HepG2 (cell line): ENCODE measurements around the gene DOK4. TPM values are rescaled to one million over a fixed set of nuclear protein-coding genes. Genes with fewer than 3 reads are reported as not detected.
A peak's percentile ranks its signal among the peaks of the same experiment; 100 is the strongest.

Source experiments
- AGO2 ChIP-seq: fragments of 200-400 bp; formaldehyde crosslinking; optimal IDR thresholded peaks from 2 replicates; pipeline ENCODE3; 2017; ENCODE audit warnings: mild to moderate bottlenecking, low read depth, low read length, moderate library complexity
- ARID5B ChIP-seq: IDR thresholded peaks from 2 replicates; pipeline ENCODE4 v1.4.0; 2020; ENCODE audit warnings: mild to moderate bottlenecking, missing genetic modification reagents
- BCLAF1 ChIP-seq: fragments of 450-650 bp; IDR thresholded peaks from 2 replicates; pipeline ENCODE4 v1.6.1; 2017; ENCODE audit warnings: mild to moderate bottlenecking
- CENPX ChIP-seq: sonication (generic); formaldehyde crosslinking; IDR thresholded peaks from 2 replicates; pipeline ENCODE4 v1.9.0; 2021; ENCODE audit warnings: mild to moderate bottlenecking, missing genetic modification reagents, moderate library complexity
- EHMT2 ChIP-seq: fragments of 200-600 bp; sonication (generic); IDR thresholded peaks from 2 replicates; pipeline ENCODE4 v1.7.0; 2017; ENCODE audit warnings: antibody characterized with exemption, low read depth, low read length, borderline replicate concordance
- GPBP1L1 ChIP-seq: sonication (generic); formaldehyde crosslinking; IDR thresholded peaks from 2 replicates; pipeline ENCODE4 v1.5.0; 2020; ENCODE audit warnings: mild to moderate bottlenecking, missing genetic modification reagents
- NCOR1 ChIP-seq: fragments of 200-600 bp; sonication (generic); IDR thresholded peaks from 2 replicates; pipeline ENCODE4 v1.7.0; 2017; ENCODE audit warnings: antibody characterized with exemption, low read length, borderline replicate concordance
- NFYB ChIP-seq: sonication (generic); formaldehyde crosslinking; IDR thresholded peaks from 2 replicates; pipeline ENCODE4 v1.4.0; 2020; ENCODE audit warnings: missing genetic modification reagents
- NR2F2 ChIP-seq: IDR thresholded peaks from 2 replicates; pipeline ENCODE4 v1.6.1; 2012; ENCODE audit warnings: low read depth, inconsistent platforms, borderline replicate concordance
- PRMT3 ChIP-seq: sonication (generic); formaldehyde crosslinking; IDR thresholded peaks from 2 replicates; pipeline ENCODE4 v1.8.1; 2022; ENCODE audit warnings: low read depth, mild to moderate bottlenecking, moderate library complexity, missing genetic modification reagents, borderline replicate concordance
- SAP130 ChIP-seq: IDR thresholded peaks from 2 replicates; pipeline ENCODE4 v1.6.1; 2016; ENCODE audit warnings: low read depth
- TCF7 ChIP-seq: sonication (generic); IDR thresholded peaks from 2 replicates; pipeline ENCODE4 v1.6.1; 2016; ENCODE audit warnings: antibody characterized with exemption, low read depth
- ZNF333 ChIP-seq: sonication (generic); formaldehyde crosslinking; IDR thresholded peaks from 2 replicates; pipeline ENCODE4 v1.4.0; 2020; ENCODE audit warnings: mild to moderate bottlenecking, missing genetic modification reagents, borderline replicate concordance
- ZNF501 ChIP-seq: sonication (generic); formaldehyde crosslinking; IDR thresholded peaks from 2 replicates; pipeline ENCODE4 v1.5.1; 2020; ENCODE audit warnings: mild to moderate bottlenecking, moderate library complexity, missing genetic modification reagents
- ZNF574 ChIP-seq: sonication (generic); formaldehyde crosslinking; IDR thresholded peaks from 2 replicates; pipeline ENCODE4 v1.4.0; 2020; ENCODE audit warnings: missing genetic modification reagents
- ZNF589 ChIP-seq: sonication (generic); formaldehyde crosslinking; conservative IDR thresholded peaks from 2 replicates; pipeline ENCODE4 v1.8.0; 2022; ENCODE audit warnings: mild to moderate bottlenecking, moderate library complexity, missing genetic modification reagents
- ZNF768 ChIP-seq: sonication (generic); formaldehyde crosslinking; IDR thresholded peaks from 2 replicates; pipeline ENCODE4 v1.4.0; 2020; ENCODE audit warnings: missing genetic modification reagents
- polyA plus RNA-seq, 8 experiments: library from polyadenylated mRNA; depleted of rRNA in 3 of 8; stranded (reverse) in 7 of 8; unstranded in 1 of 8; fragments of >200 nt; fragmentation: Illumina TruSeq in 4 of 8; extraction: Trizol in 4 of 8; gene quantifications; 2 replicates each; pipeline versions ENCODE4 v1.2.1 to v1.2.3, GENCODE V29; 2011 to 2016; ENCODE audit warnings: low read depth in 4 of 8, missing spikeins in 1 of 8, mixed read lengths in 1 of 8; ENCODE audit not compliant: insufficient read depth in 1 of 8
- total RNA-seq, 5 experiments: library from RNA; depleted of rRNA; stranded (reverse); fragments of >200 nt; fragmentation: Illumina TruSeq; extraction: Trizol; gene quantifications; 2 replicates each; pipeline ENCODE4 v1.2.3, GENCODE V29; 2016; ENCODE audit warnings: low read depth in 1 of 5

Gene DOK4
- total and polyA plus RNA-seq, 2 of the 13 experiments (the other 11 are each of a cell fraction or from before 2014, with no cell fraction given), result 52.7 to 70.0 TPM

- TF ChIP-seq BCLAF1 (no peak), PRMT3 (no peak), TCF7 (no peak), NFYB (CRISPR knock-in tag) (no peak), ARID5B (CRISPR knock-in tag) (no peak), ZNF333 (CRISPR knock-in tag) (peak; percentile 8; the same call in 1 of the 2 replicates), ZNF501 (CRISPR knock-in tag) (no peak), CENPX (CRISPR knock-in tag) (no peak), ZNF574 (CRISPR knock-in tag) (no peak), NR2F2 (0 out of 2 replicates have a peak, but pooled peaks have one; percentile 8), GPBP1L1 (CRISPR knock-in tag) (no peak), ZNF768 (CRISPR knock-in tag) (no peak), ZNF589 (CRISPR knock-in tag) (0 out of 2 replicates have a peak, but pooled peaks have one; percentile 59), NCOR1 (0 out of 2 replicates have a peak, but pooled peaks have one; percentile 19), EHMT2 (no peak), AGO2 (no peak), SAP130 (CRISPR knock-in tag) (no peak; the same call in 1 of the 2 replicates)
Observed at GRCh38 chr16:57486858-57487834, 853 bp upstream of the DOK4 start (continued).
